ENCODE measurements around the gene BAX. TPM values are rescaled to one million over a fixed set of nuclear protein-coding genes. Genes with fewer than 3 reads are reported as not detected.

The BAX gene
- total RNA-seq, 1 experiment from 2014 or later: 346 TPM

DNA sequence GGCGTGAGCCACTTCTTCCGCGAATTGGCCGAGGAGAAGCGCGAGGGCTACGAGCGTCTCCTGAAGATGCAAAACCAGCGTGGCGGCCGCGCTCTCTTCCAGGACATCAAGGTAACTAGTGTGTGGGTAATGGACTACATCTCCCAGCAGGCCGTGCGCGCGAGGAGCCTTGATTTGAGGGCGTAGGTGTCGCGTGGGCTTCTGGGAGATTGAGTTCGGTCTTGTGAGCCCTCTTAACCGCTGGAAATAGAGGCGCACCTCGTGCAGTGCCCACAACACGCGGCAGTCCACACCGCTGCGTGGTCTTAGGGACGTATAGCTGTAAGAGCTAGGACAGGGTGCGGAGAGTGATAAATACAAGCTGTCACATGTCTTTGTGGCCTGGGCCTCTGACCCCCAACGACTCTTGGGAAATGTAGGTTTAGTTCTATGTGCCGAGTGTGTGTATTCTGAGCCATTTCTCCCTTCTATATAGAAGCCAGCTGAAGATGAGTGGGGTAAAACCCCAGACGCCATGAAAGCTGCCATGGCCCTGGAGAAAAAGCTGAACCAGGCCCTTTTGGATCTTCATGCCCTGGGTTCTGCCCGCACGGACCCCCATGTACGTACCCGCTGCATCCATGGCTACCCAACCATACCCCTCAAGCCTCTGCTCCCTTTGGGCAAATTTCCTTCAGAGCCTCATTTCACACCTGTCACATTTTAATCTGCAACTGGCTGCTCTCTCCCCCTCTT is 11.3 kb downstream of the BAX start (continued):
- TF ChIP-seq, protein P1, sequence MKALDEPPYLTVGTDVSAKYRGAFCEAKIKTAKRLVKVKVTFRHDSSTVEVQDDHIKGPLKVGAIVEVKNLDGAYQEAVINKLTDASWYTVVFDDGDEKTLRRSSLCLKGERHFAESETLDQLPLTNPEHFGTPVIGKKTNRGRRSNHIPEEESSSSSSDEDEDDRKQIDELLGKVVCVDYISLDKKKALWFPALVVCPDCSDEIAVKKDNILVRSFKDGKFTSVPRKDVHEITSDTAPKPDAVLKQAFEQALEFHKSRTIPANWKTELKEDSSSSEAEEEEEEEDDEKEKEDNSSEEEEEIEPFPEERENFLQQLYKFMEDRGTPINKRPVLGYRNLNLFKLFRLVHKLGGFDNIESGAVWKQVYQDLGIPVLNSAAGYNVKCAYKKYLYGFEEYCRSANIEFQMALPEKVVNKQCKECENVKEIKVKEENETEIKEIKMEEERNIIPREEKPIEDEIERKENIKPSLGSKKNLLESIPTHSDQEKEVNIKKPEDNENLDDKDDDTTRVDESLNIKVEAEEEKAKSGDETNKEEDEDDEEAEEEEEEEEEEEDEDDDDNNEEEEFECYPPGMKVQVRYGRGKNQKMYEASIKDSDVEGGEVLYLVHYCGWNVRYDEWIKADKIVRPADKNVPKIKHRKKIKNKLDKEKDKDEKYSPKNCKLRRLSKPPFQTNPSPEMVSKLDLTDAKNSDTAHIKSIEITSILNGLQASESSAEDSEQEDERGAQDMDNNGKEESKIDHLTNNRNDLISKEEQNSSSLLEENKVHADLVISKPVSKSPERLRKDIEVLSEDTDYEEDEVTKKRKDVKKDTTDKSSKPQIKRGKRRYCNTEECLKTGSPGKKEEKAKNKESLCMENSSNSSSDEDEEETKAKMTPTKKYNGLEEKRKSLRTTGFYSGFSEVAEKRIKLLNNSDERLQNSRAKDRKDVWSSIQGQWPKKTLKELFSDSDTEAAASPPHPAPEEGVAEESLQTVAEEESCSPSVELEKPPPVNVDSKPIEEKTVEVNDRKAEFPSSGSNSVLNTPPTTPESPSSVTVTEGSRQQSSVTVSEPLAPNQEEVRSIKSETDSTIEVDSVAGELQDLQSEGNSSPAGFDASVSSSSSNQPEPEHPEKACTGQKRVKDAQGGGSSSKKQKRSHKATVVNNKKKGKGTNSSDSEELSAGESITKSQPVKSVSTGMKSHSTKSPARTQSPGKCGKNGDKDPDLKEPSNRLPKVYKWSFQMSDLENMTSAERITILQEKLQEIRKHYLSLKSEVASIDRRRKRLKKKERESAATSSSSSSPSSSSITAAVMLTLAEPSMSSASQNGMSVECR (CRISPR knock-in tag; IDR thresholded peaks at IDR 0.05; ENCODE audit: borderline replicate concordance): 0 out of 2 replicates have a peak, but pooled peaks have one; percentile 14
- TF ChIP-seq TCF7 (CRISPR knock-in tag; IDR thresholded peaks at IDR 0.05; ENCODE audit: low read depth) (0 out of 2 replicates have a peak, but pooled peaks have one; percentile 33), ESRRA (CRISPR knock-in tag; IDR thresholded peaks at IDR 0.05; ENCODE audit: borderline replicate concordance) (no peak), IRF2 (CRISPR knock-in tag; IDR thresholded peaks at IDR 0.05; ENCODE audit: borderline replicate concordance, low read depth) (no peak), MXD4 (CRISPR knock-in tag; IDR thresholded peaks at IDR 0.05; ENCODE audit: borderline replicate concordance) (no peak), ZNF671 (CRISPR knock-in tag; IDR thresholded peaks at IDR 0.05) (no peak), RORB (CRISPR knock-in tag; IDR thresholded peaks at IDR 0.05) (peak; percentile 86), NR2C2 (CRISPR knock-in tag; IDR thresholded peaks at IDR 0.05) (no peak), ZNF138 (CRISPR knock-in tag; conservative IDR thresholded peaks at IDR 0.05) (no peak), NR3C1 (CRISPR knock-in tag; conservative IDR thresholded peaks at IDR 0.05; ENCODE audit: low read depth) (no peak), CREM (CRISPR knock-in tag; IDR thresholded peaks at IDR 0.05) (0 out of 2 replicates have a peak, but pooled peaks have one; percentile 11), PRRX2 (CRISPR knock-in tag; IDR thresholded peaks at IDR 0.05) (peak; percentile 74; the same call in 1 of the 2 replicates), FOXJ3 (CRISPR knock-in tag; IDR thresholded peaks at IDR 0.05; ENCODE audit: borderline replicate concordance) (no peak), ZNF121 (CRISPR knock-in tag; IDR thresholded peaks at IDR 0.05) (no peak), RELA (CRISPR knock-in tag; IDR thresholded peaks at IDR 0.05; ENCODE audit: borderline replicate concordance) (no peak), SMAD4 (CRISPR knock-in tag; IDR thresholded peaks at IDR 0.05) (no peak)
- TF ChIP-seq, protein P2, sequence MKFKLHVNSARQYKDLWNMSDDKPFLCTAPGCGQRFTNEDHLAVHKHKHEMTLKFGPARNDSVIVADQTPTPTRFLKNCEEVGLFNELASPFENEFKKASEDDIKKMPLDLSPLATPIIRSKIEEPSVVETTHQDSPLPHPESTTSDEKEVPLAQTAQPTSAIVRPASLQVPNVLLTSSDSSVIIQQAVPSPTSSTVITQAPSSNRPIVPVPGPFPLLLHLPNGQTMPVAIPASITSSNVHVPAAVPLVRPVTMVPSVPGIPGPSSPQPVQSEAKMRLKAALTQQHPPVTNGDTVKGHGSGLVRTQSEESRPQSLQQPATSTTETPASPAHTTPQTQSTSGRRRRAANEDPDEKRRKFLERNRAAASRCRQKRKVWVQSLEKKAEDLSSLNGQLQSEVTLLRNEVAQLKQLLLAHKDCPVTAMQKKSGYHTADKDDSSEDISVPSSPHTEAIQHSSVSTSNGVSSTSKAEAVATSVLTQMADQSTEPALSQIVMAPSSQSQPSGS (CRISPR knock-in tag; IDR thresholded peaks at IDR 0.05; ENCODE audit: borderline replicate concordance, low read depth): 0 out of 2 replicates have a peak, but pooled peaks have one; percentile 19
- TF ChIP-seq, protein P3, sequence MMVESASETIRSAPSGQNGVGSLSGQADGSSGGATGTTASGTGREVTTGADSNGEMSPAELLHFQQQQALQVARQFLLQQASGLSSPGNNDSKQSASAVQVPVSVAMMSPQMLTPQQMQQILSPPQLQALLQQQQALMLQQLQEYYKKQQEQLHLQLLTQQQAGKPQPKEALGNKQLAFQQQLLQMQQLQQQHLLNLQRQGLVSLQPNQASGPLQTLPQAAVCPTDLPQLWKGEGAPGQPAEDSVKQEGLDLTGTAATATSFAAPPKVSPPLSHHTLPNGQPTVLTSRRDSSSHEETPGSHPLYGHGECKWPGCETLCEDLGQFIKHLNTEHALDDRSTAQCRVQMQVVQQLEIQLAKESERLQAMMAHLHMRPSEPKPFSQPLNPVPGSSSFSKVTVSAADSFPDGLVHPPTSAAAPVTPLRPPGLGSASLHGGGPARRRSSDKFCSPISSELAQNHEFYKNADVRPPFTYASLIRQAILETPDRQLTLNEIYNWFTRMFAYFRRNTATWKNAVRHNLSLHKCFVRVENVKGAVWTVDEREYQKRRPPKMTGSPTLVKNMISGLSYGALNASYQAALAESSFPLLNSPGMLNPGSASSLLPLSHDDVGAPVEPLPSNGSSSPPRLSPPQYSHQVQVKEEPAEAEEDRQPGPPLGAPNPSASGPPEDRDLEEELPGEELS (CRISPR knock-in tag; IDR thresholded peaks at IDR 0.05): no peak
- TF ChIP-seq, protein P4, sequence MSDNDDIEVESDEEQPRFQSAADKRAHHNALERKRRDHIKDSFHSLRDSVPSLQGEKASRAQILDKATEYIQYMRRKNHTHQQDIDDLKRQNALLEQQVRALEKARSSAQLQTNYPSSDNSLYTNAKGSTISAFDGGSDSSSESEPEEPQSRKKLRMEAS (CRISPR knock-in tag; IDR thresholded peaks at IDR 0.05): peak; percentile 73; the same call in 1 of the 2 replicates
- TF ChIP-seq, protein P5, sequence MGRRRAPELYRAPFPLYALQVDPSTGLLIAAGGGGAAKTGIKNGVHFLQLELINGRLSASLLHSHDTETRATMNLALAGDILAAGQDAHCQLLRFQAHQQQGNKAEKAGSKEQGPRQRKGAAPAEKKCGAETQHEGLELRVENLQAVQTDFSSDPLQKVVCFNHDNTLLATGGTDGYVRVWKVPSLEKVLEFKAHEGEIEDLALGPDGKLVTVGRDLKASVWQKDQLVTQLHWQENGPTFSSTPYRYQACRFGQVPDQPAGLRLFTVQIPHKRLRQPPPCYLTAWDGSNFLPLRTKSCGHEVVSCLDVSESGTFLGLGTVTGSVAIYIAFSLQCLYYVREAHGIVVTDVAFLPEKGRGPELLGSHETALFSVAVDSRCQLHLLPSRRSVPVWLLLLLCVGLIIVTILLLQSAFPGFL (CRISPR knock-in tag; IDR thresholded peaks at IDR 0.05; ENCODE audit: borderline replicate concordance): 0 out of 2 replicates have a peak, but pooled peaks have one; percentile 41
- TF ChIP-seq, protein P6, sequence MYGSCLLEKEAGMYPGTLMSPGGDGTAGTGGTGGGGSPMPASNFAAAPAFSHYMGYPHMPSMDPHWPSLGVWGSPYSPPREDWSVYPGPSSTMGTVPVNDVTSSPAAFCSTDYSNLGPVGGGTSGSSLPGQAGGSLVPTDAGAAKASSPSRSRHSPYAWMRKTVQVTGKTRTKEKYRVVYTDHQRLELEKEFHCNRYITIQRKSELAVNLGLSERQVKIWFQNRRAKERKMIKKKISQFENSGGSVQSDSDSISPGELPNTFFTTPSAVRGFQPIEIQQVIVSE (CRISPR knock-in tag; IDR thresholded peaks at IDR 0.05; ENCODE audit: borderline replicate concordance): no peak
- TF ChIP-seq, protein P7, sequence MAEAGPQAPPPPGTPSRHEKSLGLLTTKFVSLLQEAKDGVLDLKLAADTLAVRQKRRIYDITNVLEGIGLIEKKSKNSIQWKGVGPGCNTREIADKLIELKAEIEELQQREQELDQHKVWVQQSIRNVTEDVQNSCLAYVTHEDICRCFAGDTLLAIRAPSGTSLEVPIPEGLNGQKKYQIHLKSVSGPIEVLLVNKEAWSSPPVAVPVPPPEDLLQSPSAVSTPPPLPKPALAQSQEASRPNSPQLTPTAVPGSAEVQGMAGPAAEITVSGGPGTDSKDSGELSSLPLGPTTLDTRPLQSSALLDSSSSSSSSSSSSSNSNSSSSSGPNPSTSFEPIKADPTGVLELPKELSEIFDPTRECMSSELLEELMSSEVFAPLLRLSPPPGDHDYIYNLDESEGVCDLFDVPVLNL (CRISPR knock-in tag; IDR thresholded peaks at IDR 0.05; ENCODE audit: borderline replicate concordance, low read depth): no peak
- TF ChIP-seq, protein P8, sequence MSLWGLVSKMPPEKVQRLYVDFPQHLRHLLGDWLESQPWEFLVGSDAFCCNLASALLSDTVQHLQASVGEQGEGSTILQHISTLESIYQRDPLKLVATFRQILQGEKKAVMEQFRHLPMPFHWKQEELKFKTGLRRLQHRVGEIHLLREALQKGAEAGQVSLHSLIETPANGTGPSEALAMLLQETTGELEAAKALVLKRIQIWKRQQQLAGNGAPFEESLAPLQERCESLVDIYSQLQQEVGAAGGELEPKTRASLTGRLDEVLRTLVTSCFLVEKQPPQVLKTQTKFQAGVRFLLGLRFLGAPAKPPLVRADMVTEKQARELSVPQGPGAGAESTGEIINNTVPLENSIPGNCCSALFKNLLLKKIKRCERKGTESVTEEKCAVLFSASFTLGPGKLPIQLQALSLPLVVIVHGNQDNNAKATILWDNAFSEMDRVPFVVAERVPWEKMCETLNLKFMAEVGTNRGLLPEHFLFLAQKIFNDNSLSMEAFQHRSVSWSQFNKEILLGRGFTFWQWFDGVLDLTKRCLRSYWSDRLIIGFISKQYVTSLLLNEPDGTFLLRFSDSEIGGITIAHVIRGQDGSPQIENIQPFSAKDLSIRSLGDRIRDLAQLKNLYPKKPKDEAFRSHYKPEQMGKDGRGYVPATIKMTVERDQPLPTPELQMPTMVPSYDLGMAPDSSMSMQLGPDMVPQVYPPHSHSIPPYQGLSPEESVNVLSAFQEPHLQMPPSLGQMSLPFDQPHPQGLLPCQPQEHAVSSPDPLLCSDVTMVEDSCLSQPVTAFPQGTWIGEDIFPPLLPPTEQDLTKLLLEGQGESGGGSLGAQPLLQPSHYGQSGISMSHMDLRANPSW (CRISPR knock-in tag; conservative IDR thresholded peaks at IDR 0.05; ENCODE audit: low read depth): no peak
